Activated CD8-positive, alpha-beta T cell treated with anti-CD3 and anti-CD28 coated beads for 36 hours (primary cell): Measurements from ENCODE around the gene HVCN1. TPM values are rescaled to one million over a fixed set of nuclear protein-coding genes. Genes with fewer than 3 reads are reported as not detected.

Source experiments
- ATAC-seq: fragments of 200-7000 bp; cut with Tn5 transposase; one replicate; pipeline ENCODE4 v1.10.0; 2021; ENCODE audit warnings: mild to moderate bottlenecking, moderate library complexity
- CTCF ChIA-PET: fragments of 350-600 bp; sonication (Branson Sonifier 250); formaldehyde crosslinking; loops from one replicate; lab custom pipeline; 2021; ENCODE audit warnings: antibody characterized with exemption; lab: Charles Lee
- POLR2A ChIA-PET: fragments of 350-600 bp; sonication (Branson Sonifier 250); formaldehyde crosslinking; loops from one replicate; lab custom pipeline; 2021; ENCODE audit warnings: antibody characterized with exemption; lab: Charles Lee
- DNase-seq: peaks from one replicate; pipeline ENCODE4 v3.0.0-alpha.2; 2020
- H3K27ac Mint-ChIP-seq: one replicate; pipeline ENCODE4 v1.8.0; 2021; ENCODE audit warnings: mild to moderate bottlenecking, mixed read lengths
- H3K27me3 Mint-ChIP-seq: one replicate; pipeline ENCODE4 v1.8.0; 2021; ENCODE audit warnings: mixed read lengths
- H3K36me3 Mint-ChIP-seq: one replicate; pipeline ENCODE4 v1.8.0; 2021; ENCODE audit warnings: low read depth, mixed read lengths
- H3K4me1 Mint-ChIP-seq: one replicate; pipeline ENCODE4 v1.8.0; 2021; ENCODE audit warnings: low read depth, mixed read lengths
- H3K4me3 Mint-ChIP-seq: one replicate; pipeline ENCODE4 v1.8.0; 2021; ENCODE audit warnings: mild to moderate bottlenecking, moderate library complexity, mixed read lengths
- H3K9me3 Mint-ChIP-seq: one replicate; pipeline ENCODE4 v1.8.0; 2021; ENCODE audit warnings: mixed read lengths
- CTCF ChIP-seq: fragments of 200-600 bp; IDR thresholded peaks from one replicate; pipeline ENCODE4 v1.8.0; 2022; ENCODE audit warnings: antibody characterized with exemption, mild to moderate bottlenecking
- intact Hi-C: fragments of 100-400 bp; cut with micrococcal nuclease; formaldehyde crosslinking; loops from one replicate; pipeline ENCODE4 v1.10.0; 2022
- total RNA-seq, 2 experiments: library from RNA; stranded (reverse); gene quantifications; one replicate each; pipeline ENCODE4 v1.2.3, GENCODE V29; 2021

Gene HVCN1
- total RNA-seq, 2 experiments from 2014 or later = 23.0 to 24.2 TPM

GRCh38 chr12:110670161-110670701 lies 18.7 kb downstream of the HVCN1 start:
- intact Hi-C loops = no loop called here
- no peak for TF ChIP-seq CTCF
- Mint-ChIP-seq H3K9me3 (peaks cover 13% of the 10 kb centered on the region), H3K36me3 (peaks cover 63% of the 10 kb centered on the region), H3K4me1 (peaks cover 54% of the 10 kb centered on the region), H3K27ac (peak overlapping the region; percentile 90), H3K4me3 (peak overlapping the region; percentile 34), H3K27me3 (no peaks in the 10 kb centered on the region)
- ChIA-PET CTCF (no interaction called here), POLR2A (interaction anchor here (0.6 to 2.3 kb wide), 2 partner anchors 9 to 20 kb away, joined by 3 to 7 read pairs; no protein-coding TSS in a partner anchor)
- ATAC-seq = peak; percentile 61
- DNase-seq = peak; percentile 77

- CTCF ChIA-PET = no interaction called here
- intact Hi-C loops = no loop called here
- peaks cover 47% of the 10 kb centered on the region for H3K4me1 Mint-ChIP-seq
- POLR2A ChIA-PET = interaction anchor here (2.3 kb wide), 1 partner anchor 21 kb away, joined by 7 read pairs; no protein-coding TSS in a partner anchor
- ATAC-seq = peak; percentile 26
- TF ChIP-seq CTCF = no peak
- peaks cover 66% of the 10 kb centered on the region for H3K36me3 Mint-ChIP-seq
- no peak overlapping the region for H3K4me3 Mint-ChIP-seq
- H3K9me3 Mint-ChIP-seq = peaks cover 15% of the 10 kb centered on the region
- H3K27ac Mint-ChIP-seq = peak overlapping the region; percentile 90
- no peak for DNase-seq
- no peaks in the 10 kb centered on the region for H3K27me3 Mint-ChIP-seq
These were observed 19.8 kb downstream of the HVCN1 start for GRCh38 chr12:110669193-110669502.

- CTCF ChIA-PET = interaction anchor here (1.6 kb wide), 1 partner anchor 66 kb away, joined by 4 read pairs; no protein-coding TSS in a partner anchor
- Mint-ChIP-seq H3K27ac (peak overlapping the region; percentile 90), H3K9me3 (peaks cover 18% of the 10 kb centered on the region), H3K36me3 (peaks cover 63% of the 10 kb centered on the region), H3K4me3 (no peak overlapping the region), H3K4me1 (peaks cover 42% of the 10 kb centered on the region), H3K27me3 (no peaks in the 10 kb centered on the region)
- ATAC-seq (no peak), DNase-seq (no peak)
- no peak for TF ChIP-seq CTCF
- intact Hi-C loops = no loop called here
- POLR2A ChIA-PET = interaction anchor here (1.1 to 2.3 kb wide), 2 partner anchors 18 to 21 kb away, joined by 4 to 7 read pairs; no protein-coding TSS in a partner anchor
These were observed 20.3 kb downstream of the HVCN1 start for GRCh38 chr12:110668480-110669192.

- H3K4me3 Mint-ChIP-seq = no peak overlapping the region
- H3K4me1 Mint-ChIP-seq = peaks cover 39% of the 10 kb centered on the region
- ChIA-PET CTCF (interaction anchor here (1.6 kb wide), 1 partner anchor 65 kb away, joined by 4 read pairs; no protein-coding TSS in a partner anchor), POLR2A (interaction anchor here (1.1 kb wide), 1 partner anchor 19 kb away, joined by 4 read pairs; no protein-coding TSS in a partner anchor)
- no peaks in the 10 kb centered on the region for H3K27me3 Mint-ChIP-seq
- ATAC-seq (no peak), DNase-seq (no peak)
- peaks cover 18% of the 10 kb centered on the region for H3K9me3 Mint-ChIP-seq
- intact Hi-C loops = no loop called here
- no peak overlapping the region for H3K27ac Mint-ChIP-seq
- H3K36me3 Mint-ChIP-seq = peaks cover 61% of the 10 kb centered on the region
- no peak for TF ChIP-seq CTCF
These were observed 21.2 kb downstream of the HVCN1 start for GRCh38 chr12:110667671-110668070.

DNA sequence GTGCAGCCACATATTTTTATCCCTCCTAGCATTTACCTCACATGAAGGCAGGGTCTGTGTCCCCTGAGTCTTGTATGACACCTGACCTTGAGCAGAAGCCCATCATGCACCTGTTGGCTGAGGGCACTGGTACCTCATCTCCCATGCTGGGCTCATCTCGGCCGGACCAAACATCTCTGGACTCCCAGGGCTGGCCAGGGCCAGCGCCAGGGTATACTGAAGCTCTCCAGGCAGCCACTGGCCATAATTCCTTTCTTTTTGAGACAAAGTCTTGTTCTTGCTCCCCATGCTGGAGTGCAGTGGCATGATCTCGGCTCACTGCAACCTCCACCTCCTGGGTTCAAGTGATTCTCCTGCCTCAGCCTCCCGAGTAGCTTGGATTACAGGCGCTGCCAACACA lies 22.0 kb downstream of the HVCN1 start:
- POLR2A ChIA-PET = interaction anchor here (1.0 kb wide), 1 partner anchor 13 kb away, joined by 3 read pairs; no protein-coding TSS in a partner anchor
- Mint-ChIP-seq H3K4me1 (peaks cover 40% of the 10 kb centered on the region), H3K27ac (no peak overlapping the region), H3K27me3 (no peaks in the 10 kb centered on the region), H3K4me3 (no peak overlapping the region), H3K36me3 (peaks cover 59% of the 10 kb centered on the region), H3K9me3 (peaks cover 18% of the 10 kb centered on the region)
- intact Hi-C loops = no loop called here
- CTCF ChIA-PET = interaction anchor here (0.7 kb wide), 1 partner anchor 1074 kb away, joined by 3 read pairs; no protein-coding TSS in a partner anchor
- TF ChIP-seq CTCF = no peak
- no peak for ATAC-seq
- DNase-seq = no peak
